Peyer's patch (tissue), 4 donors: ENCODE results near the gene TSN.
"Not testable (repeated sequence)": the region's sequence is repeated elsewhere in the genome, so short reads cannot be mapped to it uniquely, and the experiment has no call there.

Source experiments
- CTCF ChIP-seq, 6 experiments: fragments of 450-650 bp in 4 of 6; fragments of 200-600 bp in 2 of 6; sonication (generic) in 1 of 6; IDR thresholded peaks; one replicate each; pipeline ENCODE4 v1.5.1; 2017 to 2019; ENCODE audit warnings: antibody characterized with exemption in 6 of 6, mild to moderate bottlenecking in 3 of 6, moderate library complexity in 1 of 6
- POLR2A ChIP-seq, 2 donors: fragments of 450-650 bp; IDR thresholded peaks; one replicate each; pipeline ENCODE4 v1.5.1; 2017; ENCODE audit warnings: antibody characterized with exemption in 2 of 2, mild to moderate bottlenecking in 2 of 2, moderate library complexity in 2 of 2

DNA sequence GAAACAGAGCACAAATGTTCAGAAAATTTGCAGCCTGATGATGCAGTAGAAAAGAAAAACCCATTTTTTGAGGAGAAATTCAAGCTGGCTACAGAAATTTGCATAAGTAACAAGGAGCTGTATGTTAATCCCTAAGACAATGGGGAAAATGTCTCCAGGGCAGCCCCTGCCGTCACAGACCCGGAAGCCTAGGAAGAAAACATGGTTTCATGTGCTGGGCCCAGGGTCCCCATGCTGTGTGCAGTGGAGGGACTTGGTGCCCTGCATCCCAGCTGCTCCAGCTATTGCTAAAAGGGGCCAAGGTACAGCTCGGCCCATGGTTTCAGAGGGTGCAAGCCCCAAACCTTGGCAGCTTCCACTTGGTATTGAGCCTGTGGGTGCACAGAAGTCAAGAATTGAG is 57.6 kb downstream of the TSN start:
- not testable (repeated sequence) for TF ChIP-seq CTCF, POLR2A (IDR thresholded peaks at IDR 0.05)
